Peyer's patch (tissue), 4 donors: ENCODE data around the gene ELAC1.

ENCODE experiments used
- CTCF ChIP-seq, 6 experiments: fragments of 450-650 bp in 4 of 6; fragments of 200-600 bp in 2 of 6; sonication (generic) in 1 of 6; IDR thresholded peaks; one replicate each; pipeline ENCODE4 v1.5.1; 2017 to 2019; ENCODE audit warnings: antibody characterized with exemption in 6 of 6, mild to moderate bottlenecking in 3 of 6, moderate library complexity in 1 of 6
- POLR2A ChIP-seq, 2 donors: fragments of 450-650 bp; IDR thresholded peaks; one replicate each; pipeline ENCODE4 v1.5.1; 2017; ENCODE audit warnings: antibody characterized with exemption in 2 of 2, mild to moderate bottlenecking in 2 of 2, moderate library complexity in 2 of 2

GRCh38 chr18:50956116-50956515 lies 11.7 kb upstream of the ELAC1 start:
- TF ChIP-seq CTCF (IDR thresholded peaks at IDR 0.05): no peak
- no peak for TF ChIP-seq POLR2A (IDR thresholded peaks at IDR 0.05)
